ENCODE results near the gene CSNK2A3.
"Not testable (repeated sequence)": the region's sequence is repeated elsewhere in the genome, so short reads cannot be mapped to it uniquely, and the experiment has no call there.

Gene CSNK2A3

DNA sequence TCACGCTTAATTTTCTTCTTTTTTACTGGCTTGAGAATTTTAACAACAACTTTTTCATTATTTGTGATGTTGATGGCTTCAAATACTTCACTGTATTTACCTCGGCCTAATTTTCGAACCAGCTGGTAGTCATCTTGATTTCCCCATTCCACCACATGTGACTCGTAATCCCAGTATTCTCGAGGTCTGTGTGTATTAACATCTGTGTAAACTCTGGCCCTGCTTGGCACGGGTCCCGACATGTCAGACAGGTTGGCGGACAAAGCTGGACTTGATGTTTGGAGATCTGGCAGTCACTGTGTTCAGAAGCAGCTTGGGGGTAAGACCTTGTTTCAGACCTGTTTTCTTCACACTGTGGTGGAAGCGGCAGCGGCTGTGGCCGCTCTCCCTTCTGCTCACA is at the start of gene CSNK2A3:
Gene CSNK2A3, minus strand, starts transcription at position 373 of the 400 bp plus-strand sequence. Its CDS starts 131 bp downstream, at position 242.
- DNase-seq: not testable (repeated sequence)

DNA sequence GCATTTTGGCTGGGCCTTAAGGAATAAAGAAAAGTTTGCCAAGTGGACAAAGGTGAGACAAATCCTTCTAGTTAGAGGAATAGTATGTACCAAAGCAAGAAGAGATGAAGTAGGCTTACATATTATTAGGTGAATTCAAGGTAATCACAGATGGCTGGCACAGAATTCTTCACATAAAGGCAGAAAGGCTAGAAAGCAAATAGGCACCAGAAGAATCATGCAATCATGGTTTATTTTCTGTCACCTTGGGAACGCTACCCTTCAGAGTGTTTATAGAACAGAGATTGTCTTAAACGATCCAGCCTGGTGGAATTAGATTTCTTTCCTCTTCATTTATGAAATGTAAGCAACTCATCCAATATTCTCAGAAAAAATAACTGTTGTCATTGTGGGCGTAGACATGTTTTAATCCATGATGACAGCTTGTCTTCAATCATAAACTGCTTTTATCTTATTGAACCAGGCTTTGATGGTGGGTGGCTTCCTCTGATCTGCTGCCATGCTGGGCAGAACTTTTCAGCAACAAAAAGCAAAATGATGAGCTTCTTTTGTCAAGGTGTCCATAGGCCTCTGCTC is 49.0 kb upstream of the CSNK2A3 start:
- no peak for DNase-seq

DNA sequence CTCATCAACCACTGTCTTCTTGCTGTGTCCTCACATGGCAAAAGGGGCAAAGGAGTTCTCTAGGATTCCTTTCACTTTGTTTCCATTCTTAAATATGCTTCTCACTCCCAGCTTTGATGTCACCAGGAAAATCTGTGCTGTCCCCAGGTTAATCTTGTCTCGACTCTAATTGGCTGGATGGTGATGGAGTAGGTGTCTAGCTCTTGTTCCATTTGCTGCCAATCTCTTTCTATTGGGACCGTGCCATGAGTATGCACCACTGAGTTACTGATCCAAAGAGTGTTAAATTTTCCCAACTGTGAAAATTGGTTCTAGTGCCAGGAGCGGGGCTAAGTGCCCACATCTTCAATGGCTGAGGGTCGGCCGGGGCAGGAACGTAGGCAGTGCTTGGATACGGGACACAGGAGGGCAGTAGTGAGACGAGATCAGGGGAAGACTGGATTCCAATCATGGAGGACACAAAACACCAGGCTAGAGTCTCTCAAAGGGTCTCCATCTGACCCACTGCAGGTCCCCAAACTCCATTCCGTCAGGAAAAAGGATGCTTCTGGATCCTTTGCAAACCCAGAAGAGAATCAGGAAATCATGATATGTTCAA is 47.7 kb upstream of the CSNK2A3 start:
- DNase-seq: no peak

DNA sequence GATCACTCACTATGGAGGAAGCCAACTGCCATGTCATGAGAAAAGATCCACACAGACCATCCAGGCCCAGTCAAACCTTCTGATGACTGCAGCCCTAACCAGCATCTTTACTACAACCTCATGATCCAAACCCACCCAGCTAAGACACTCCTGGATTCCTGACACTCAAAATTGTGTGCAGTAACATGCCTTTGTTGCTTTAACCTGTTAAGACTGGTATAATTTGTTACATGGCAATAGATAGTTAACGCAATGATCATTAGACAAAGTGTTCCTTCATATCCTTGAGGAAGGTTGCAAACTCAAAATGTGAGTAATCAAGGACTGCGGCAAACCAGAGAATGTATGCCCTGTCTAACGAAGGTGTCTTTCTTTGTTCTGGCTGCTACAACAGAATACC is 47.1 kb upstream of the CSNK2A3 start:
- DNase-seq: no peak

DNA sequence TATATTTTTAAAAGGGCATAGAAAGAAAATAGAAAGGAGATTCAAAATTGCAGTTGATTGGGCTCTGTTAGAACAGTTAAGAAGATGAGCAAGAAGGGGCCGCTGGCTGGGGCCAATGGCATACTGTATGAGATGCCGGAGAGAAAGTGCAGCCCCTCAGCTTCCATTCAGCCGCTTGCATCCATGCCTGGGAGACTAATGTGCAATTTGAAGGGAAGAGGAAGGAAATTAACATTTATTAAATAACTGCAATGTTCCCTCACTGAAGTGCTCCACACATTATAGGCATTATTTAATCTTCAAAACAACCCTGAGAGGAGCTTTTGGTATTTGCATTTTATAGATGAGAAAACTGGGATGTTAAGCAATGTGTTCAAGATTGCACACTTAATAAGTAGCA is 44.7 kb upstream of the CSNK2A3 start:
- DNase-seq: no peak

DNA sequence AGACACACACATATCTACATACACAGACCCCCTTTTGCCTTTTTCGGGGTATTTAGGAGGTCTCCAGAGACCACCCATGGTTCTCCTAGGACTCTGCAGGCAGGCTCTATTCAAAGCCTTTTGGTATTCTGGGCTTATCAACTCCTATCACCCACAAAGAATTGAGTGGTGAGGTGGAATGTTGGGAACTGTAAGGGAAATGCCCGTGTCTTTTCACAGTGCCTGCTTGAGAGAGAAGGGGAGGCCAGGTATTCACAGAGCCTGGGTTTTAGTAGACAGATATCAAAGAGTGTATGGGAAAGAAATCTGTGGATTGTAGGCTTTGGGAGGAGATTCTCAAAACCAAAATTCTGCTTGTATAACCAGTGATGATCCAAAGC is 44.0 kb upstream of the CSNK2A3 start:
- no peak for DNase-seq

DNA sequence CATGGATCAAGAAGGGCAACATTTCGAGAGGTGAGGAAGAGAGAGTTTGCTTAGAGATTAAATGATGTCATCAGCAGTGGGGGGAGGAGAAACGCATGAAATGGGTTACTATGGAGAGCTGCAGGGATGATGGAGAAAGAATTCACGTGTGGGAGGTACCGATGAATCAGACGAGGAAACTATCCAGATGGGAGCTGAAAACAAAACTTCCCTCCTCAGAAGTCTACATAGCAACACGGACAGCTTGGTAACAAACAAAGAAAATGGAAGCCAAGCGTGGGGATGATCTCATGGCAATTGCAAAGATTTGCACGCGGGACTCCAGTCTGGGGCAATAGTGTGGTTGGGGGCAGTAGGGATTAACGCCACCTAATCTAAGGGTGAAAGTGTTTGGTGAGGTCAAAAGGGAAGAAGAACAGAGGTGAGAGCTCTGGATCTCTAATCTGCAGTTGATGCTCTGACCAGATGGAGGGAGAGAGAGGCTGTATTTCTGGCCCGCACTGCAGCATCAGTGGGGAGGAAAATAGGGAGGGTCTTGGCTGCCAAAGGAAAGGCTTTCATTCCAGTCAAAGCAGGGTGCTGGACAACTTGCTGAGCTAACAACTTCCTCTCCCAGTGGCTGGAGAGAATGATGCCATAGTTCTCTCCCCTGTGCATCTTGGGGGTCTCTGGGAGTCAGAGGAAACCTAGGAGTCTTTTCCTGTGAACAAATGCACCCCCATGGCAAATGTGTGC is 43.4 kb upstream of the CSNK2A3 start:
- no peak for DNase-seq

DNA sequence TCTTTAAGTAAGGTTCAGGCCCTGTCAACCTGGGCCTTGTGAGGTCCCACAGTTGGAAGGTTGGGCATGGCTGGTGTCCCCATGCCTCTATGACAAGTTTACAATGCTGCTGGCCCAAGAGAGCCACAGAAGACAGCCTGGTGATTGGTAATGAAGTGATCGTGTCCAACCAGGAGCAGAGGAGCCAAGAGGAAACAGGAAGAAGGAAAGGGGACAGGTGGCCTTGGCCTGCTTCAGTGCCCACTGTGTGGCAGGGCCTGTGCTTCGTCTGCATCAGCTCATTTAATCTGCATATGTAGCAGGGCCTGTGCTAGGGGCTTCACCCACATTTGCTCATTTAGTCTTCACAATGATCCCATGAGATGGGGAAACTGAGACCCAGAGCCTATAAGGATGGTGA is 42.1 kb upstream of the CSNK2A3 start:
- no peak for DNase-seq

DNA sequence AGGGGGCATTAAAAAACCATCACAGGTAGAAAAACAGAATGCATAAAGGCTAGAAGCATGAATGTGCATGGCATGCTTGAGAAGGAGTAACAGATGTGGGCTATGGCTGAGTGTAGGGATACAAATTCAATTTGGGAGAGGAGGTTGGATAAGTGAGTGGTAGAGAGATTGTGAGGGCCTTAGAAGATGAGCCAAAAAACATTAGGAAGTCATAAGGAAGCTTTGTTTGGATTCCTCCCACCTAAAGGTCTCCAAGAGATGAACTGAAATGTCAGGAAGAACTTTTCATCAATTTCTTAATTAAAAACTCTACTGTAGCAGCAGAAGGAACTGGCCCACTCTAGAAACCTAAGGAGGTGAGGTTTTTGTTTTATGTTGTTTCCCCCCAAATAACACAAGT is 41.2 kb upstream of the CSNK2A3 start:
- no peak for DNase-seq

DNA sequence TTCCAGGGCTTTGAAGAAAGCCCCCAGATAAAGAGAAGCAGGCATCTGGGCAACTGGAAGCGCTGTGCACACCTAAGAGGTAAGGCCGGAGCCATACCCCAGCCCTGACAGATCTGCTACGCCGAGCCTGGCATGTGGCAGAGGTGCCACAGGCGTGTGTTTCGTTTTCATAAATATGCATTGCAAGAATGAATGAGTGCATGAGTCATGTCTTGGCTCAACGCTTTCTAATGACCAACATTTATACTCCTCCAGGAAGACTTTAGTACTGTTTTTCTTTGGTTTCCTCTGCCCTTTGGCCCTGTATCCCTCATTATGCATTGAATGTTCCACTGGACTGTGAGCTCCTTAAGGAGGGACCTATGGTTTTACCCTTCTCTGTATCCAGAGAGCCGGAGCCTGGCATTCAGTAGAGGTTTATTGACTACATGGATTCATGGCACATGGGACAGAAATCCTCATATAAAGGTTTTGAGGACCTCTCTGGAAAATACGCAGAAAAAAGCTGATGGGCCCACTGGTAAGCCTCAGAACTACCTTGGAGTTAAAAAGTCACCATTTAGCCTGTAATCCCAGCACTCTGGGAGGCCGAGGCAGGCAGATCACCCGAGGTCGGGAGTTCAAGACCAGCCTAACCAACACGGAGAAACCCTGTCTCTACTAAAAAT is 38.9 kb upstream of the CSNK2A3 start:
- DNase-seq: no peak

DNA sequence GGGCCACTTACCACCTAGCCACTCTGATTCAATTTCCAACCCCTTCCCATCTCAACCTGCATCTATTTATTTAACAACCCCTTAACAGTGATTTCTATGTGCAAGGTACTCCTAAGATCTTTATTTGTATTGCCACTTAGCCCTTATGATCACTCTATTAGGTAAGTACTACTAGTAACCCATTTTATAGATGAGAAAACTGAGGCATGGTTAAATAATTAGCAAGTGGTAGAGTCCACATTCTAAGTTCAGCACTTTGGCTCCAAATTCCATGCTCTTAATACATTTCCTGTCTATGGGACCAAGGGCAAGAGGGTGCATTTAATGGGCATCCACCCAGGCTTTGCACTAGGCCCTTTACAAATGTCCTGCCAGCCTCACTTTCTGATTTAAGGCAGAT is 38.1 kb upstream of the CSNK2A3 start:
- DNase-seq: no peak

DNA sequence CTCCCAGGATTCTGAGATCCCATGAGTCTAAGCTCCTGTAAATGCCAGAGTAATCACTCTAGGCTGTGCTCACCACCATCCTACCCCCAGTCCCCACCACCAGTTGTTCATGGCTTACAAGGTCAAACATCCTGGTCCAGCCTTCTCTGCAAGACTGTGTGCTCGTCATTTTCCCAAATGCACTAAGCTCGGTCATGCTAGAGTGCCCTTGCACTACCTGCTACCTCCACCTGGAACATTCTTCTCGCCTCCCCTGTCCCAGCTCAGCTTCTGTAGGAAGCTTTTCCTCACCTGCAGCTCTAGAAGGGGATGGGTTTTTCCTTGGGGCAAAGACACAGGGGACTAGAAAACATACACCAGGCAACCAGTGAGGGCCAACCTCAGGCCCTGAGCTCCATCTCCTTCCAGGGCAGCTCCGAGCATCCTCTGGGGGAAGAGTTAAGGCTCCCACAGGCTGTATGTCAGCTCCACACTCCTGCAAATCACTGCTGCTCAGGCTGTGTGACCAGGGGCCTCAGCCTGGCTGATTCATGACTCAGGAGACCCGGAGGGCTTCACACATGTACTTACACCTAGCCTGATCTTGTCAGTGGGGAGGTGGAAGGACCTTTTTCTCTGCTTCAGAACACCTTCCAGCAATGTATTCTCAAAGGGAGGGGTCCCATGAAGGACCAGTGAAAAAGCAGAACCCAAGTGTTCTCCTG is 37.2 kb upstream of the CSNK2A3 start:
- no peak for DNase-seq

DNA sequence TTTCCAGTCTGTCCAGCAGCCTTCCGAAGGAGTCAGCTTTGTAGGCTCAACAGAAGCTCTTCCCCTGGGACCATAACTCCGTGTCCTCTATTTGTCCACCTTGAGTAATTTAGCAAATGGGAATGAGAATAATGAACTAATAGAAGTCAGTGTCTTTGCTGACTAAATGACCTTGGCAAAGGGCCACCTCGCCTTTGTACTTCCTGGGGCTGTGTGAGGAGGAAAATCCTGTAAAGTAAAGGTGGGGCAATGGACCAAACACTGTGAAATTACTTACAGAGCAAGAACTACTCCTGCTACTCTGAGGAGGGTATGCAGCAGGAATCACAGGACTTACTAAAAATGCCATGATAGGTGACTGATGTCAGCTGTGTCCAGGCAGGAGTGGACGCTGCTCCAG is 36.2 kb upstream of the CSNK2A3 start:
- DNase-seq: no peak

DNA sequence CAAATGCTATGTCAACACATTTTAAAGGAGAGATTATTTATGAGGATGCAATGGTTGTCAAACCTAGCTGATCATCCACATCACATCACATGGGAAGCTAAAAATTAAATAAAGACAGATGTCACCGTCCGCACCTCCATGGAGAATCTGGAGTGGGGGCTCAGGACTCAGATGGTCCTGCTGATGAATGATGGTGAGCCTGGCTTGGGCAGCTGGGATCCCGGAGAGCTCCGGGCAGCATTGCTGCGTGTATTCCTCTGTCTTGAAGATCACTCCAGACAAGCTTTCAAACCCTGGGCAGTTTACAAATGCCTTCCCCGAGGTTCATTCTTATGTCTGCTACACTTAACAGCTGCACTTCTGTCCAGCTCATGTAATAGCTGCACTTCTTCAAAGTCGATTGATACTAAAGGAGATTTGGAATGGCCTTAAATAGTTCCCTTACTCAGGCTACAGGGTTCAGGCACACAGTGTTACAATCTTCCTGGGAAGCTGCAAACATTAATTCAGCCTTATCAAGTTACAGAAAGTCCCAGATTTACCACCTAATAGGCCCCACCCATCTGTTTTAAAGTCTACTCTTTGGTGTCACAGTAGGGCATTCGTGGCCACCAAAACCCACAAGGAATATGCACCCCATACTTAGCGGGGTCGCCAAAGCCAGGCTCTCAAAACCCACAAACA is 34.7 kb upstream of the CSNK2A3 start:
- no peak for DNase-seq

DNA sequence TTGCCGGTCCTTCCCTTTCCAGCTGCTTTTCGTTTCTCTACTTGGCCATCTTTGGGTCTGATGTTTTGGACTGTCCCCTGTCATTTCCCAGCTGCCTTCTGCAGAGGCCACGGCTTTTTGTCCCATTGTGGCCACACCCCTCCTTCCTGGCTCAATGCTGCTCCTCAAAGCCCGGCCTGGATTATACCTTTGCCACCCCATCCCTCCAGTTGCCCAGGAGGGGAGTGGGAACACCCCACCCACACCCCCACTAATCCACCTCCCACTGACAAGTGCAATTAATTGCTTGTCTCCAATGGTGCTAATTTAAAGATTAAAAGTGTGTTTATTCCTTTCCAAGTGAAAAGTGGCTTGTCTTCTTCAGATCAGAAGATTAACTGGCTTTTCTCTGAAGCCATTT is 34.2 kb upstream of the CSNK2A3 start:
- DNase-seq: no peak

DNA sequence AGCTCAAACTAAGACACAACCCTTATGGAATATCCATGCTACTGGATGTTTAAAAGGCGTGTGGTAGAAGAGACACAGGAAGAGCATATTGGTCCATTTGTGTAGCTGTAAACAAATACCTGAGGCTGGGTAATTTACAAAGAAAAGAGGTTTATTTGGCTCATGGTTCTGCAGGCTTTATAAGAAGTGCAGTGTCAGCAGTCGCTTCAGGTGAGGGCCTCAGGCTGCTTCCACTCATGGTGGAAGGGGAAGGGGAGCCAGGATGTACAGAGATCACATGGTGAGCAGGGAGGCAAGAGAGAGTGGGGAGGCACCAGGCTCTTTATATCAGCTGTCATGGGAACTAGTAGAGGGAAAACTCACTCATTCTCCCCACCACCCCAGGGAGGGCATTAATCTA is 31.8 kb upstream of the CSNK2A3 start:
- no peak for DNase-seq

DNA sequence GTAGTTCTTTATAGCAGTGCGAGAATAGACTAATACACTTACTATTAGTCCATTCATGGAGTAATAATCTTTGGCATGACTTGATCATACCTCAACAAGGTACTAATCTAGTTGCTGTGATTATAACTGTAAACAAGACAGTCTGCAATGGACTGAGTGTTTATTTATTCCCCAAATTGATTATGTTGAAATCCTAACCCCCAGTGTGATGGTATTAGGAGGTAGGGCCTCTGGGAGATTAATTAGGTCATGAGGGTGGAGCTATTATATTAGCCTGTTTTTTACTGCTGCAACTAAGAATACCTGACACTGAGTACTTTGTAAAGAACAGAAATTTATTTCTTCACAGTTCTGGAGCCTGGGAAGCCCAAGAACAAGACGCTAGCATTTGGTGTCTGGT is 30.9 kb upstream of the CSNK2A3 start:
- DNase-seq: no peak

DNA sequence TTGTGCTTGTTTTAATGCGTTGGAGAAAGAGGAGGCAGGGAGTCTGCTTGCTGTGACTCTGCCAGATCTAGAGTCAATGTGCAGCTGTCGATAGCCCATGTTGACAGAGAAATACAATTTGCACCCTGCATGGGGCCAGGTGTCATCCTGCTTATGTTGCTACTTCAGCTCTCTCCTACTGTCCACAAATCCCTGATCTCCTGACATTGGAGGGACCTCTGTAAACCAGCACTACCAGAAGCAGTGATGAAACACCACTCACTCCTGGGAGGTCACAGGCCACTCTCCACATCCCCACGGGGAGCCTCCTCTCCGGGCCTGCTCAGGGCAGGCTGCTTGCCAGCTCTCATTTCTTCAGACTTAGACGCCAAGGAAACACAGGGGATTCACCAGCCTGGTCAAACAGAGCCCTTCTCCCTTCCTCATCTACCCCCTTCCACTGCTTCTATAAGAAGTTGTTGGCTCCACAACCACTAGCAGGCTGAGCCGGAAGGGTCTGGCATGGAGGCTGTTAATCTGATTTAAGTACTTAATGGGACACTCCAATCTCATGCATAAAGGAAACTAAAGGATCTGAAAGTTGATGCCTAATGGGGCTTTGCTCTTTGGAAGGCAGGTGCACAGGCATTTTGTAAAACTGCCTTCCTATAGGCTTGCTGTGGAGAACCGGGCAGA is 29.9 kb upstream of the CSNK2A3 start:
- no peak for DNase-seq

DNA sequence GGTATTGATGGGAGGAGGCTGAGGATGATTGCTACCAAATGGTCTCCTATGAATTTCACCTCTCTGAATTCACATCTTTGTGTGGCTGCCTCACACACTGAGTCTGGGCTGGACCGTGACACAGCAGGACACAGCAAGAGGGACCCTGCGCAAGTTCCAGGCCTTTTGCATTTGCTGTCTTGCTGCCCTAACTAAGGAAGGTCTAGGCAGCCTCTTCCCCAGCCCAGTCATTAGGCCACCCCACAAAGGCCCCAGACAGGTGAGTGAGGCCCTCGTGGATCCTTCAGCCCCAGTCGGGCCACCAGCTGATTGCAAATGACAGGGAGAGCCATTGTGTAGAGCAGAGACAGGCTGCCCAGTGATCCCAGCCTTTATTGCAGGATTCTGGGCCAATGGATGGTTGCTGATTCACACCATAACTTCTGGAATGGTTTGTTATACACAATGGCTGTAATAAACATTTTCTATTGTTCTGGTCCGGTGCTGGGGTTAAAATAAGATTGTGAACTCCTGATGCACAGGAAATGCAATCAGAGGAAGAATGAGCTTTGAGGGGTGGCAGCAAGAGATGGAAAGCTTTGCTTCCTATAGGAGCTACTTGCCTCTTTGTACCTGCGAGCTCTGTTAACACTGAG is 28.5 kb upstream of the CSNK2A3 start:
- no peak for DNase-seq

DNA sequence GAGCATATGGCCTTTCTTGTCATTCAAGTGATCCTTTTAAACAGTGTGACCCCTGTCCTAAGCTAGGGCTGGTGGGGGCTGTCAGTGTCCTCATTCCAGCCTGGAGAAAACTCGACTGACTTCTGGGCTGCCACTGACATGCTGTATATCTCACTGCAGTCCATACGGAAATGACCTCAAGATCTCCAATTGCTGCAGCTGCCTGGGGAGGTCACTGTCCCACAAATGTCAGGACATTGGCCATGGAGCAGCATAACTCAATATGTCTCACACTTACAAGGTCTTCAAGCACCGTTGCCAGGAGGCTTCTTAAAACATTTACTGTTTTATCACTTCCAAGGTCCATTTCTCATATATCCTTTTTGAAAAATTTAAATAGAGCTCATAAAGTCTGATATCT is 27.8 kb upstream of the CSNK2A3 start:
- no peak for DNase-seq

DNA sequence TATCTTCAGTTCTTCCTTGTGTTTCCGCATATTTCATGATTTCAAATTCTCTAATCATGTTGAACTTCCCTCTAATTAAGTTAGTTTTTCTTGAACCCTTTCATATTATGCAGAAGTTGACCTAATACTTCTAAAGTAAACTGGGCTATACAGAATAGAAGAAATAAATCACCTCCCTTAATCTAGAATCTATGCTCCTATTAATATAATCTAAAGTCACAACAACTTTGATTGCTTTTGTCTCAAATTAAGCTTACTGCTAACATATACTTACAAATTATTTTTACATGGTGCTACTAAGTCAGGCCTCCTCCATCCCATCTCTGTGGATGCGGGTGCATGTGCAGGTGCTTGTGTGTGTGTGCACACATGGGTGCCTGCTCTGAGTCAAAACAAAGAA is 27.3 kb upstream of the CSNK2A3 start:
- DNase-seq: no peak

DNA sequence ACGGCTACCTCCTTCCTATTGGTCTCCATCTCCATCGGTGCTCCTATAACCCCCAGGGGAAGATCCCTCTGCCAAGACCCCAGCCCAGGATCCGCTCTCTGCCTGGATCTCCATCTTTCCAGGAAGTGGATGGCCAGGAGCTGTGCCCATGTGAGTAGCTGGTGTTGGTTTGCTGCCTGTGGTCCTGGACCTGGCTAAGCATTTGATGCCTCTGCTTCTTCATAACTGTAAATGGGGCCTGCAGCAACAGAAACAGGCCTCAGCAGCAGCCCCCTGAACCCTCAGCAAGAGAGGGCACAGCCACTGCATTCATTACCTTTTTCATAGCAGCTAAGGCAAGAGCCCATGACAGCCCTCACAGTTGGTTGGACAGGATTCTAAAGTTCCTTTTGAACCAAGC is 26.6 kb upstream of the CSNK2A3 start:
- no peak for DNase-seq
